NCI-H1694 (cell line): Measurements from ENCODE around the gene SMARCA4.
"Not testable (repeated sequence)": the region's sequence is repeated elsewhere in the genome, so short reads cannot be mapped to it uniquely, and the experiment has no call there.

ENCODE experiments used
- DNase-seq: peaks from one replicate; lab custom pipeline; 2025; lab: John Stamatoyannopoulos, UW

The SMARCA4 gene

GRCh38 chr19:11098861-11099260 lies 138.0 kb downstream of the SMARCA4 start:
- DNase-seq, result no peak

GRCh38 chr19:11100049-11100448 lies 139.2 kb downstream of the SMARCA4 start:
- DNase-seq, result no peak

GRCh38 chr19:11101057-11101456 lies 140.2 kb downstream of the SMARCA4 start:
- DNase-seq, result no peak

GRCh38 chr19:11102944-11103343 lies 142.1 kb downstream of the SMARCA4 start:
- DNase-seq, result no peak

- DNase-seq, result not testable (repeated sequence)
These were observed 142.8 kb downstream of the SMARCA4 start for GRCh38 chr19:11103667-11104066.

GRCh38 chr19:11105014-11105636 lies 144.3 kb downstream of the SMARCA4 start:
- no peak for DNase-seq

GRCh38 chr19:11106477-11106876 lies 145.6 kb downstream of the SMARCA4 start:
- DNase-seq, result no peak

GRCh38 chr19:11108746-11109145 lies 147.9 kb downstream of the SMARCA4 start:
- no peak for DNase-seq

GRCh38 chr19:11111117-11111770 lies 150.4 kb downstream of the SMARCA4 start:
- DNase-seq, result no peak

GRCh38 chr19:11111771-11112144 lies 150.9 kb downstream of the SMARCA4 start:
- no peak for DNase-seq
